GM19455 (cell line): ENCODE data around the gene GRM4.

Experiments
- ATAC-seq: cut with Tn5 transposase; IDR thresholded peaks from one replicate; pipeline ENCODE4 v1.9.1; 2021; ENCODE audit not compliant: unreplicated experiment

Gene GRM4

DNA sequence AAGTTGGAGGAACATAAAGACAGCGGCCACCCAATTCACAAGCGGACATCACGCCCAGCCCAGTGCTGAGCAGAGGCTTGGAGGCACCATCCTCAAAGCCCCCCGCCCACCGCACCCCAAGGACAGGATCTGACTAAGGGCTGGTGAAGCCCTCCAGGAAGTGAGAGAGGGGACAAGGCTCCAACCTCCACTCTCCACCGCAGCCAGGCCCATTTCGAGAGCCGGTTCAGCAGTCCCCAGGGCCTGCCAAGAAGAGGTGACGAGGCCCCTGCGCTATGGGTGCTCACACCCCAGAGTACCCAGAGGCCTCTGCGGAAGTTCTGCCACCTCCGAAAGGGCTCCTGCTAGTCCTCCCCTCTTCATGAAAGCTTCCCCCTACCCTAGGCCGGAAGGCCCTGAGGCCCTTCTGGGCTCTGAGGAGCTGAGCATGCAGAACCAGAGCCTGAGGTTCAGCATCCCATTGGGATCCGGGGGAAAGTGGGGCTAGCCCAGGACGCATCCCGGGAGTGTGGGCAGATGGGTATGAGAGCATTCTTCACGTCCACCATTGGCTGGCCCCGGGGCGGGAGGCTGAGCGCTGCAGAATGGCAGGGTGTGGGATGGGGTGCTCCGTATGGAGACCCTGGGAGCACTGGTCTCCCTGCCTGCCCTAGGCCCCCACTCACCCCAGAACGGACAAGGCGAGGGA, 2.5 kb downstream of the GRM4 start:
- ATAC-seq, result no peak

DNA sequence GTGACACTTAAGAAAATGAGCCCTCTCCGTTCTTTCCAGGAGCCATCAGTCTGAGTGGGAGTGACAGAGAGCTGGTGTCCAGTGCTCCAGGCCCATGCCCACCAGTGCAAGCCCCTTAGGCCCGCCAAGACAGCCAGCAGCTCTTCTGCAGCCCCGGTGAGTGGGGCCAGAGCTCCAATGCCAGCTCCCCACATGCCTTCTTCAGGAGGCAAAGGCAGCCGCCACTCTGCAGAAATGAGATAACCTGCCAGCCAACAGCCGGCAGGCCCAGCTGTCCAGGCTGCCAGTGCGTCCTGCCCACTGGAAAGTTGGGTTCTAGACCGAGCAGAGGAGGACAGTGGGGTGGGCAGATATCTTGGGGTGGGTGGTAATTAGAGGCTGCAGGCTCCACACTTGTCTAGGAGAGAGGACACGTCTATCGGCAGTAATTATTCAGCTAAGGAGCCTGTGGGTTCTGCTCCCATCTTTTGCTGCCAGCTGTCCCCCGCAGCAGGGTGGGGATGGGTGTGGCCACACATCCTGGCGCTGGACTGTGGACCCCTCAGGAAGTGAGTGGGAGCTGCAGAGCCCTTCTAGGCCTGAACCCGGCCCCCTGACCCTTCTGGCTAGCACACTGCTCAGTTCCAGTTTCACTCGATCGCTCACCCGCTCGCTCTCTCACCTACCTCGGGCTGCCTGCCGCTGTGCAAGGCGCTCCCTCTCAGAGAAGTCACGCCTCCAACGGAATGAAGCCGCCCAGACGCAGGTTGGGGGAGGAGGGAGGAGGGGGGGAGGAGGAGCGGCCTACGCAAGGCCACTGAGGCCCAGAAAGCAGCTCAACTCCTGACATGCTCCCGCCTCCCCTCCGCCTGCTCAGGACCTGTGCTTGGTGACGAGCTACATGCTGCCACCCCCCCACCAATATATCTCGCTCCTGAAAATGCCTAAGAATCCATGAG, 3.6 kb downstream of the GRM4 start:
- no peak for ATAC-seq

DNA sequence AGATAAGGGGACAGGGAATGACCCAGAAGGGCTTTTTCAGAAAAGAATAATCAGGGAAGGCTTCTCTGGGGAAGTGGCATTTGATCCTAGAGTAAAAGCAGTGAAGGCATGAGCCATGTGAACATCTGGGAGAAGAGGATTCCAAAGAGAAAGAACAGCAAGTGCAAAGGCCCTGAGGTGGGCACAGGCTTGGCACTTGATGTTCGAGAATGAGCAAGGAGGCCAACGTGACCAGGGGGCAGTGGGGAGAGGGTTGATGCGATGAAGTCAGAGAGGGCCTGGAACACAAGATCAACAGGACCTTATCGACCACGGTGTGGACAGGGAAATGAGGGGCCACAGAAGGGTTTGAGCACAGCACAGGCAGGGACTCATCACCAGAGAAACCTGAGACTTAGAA, 5.8 kb downstream of the GRM4 start:
- no peak for ATAC-seq

DNA sequence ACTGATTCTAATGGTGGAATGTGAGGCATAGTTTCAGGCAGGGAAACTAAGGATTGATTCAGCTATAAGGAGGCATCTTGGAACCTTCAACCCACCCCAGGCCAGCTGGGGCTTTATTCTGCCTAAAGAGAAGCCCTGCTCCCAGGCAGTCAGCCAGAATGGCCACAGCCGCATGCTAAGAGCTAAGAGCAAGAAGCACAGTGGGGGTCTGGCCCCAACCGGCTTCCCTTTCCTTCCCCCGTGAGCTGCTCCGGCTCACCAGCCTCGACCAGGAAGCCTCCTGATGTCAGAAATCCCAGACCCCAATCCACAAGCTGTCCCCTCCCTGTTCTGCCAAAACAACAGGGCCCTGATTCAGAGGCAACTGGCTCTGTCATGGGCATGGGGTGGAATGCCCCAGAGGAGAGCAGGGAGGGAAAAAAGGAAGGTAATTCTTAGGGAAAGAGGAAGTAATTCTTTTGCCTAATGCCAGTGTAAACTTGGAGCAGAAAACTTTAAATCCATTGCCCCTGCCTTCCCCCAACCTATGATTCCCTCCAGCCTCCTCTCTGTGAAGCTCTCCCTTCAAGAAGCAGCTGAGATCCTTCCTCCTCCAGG, 6.9 kb downstream of the GRM4 start:
- ATAC-seq, result no peak

DNA sequence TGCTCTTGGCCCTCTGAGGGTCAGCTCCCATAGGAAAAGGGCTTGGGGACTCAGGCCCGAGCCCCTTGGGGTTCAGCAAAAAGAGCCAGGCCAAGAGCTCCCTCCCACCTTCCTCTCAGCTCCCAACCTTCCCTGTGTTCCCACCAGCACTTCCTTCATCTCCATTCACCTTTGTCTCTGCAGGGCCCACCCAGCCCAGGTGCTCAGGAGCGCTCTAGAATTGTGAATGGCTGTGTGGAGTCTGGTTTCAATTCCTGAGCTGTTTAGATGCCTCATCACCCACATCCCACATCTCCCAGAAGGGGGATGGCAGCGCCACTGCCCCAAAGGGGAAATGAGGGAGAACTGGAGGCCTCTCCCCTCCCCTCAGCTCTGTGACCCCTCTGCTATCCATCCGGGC, 7.7 kb downstream of the GRM4 start:
- ATAC-seq, result no peak

DNA sequence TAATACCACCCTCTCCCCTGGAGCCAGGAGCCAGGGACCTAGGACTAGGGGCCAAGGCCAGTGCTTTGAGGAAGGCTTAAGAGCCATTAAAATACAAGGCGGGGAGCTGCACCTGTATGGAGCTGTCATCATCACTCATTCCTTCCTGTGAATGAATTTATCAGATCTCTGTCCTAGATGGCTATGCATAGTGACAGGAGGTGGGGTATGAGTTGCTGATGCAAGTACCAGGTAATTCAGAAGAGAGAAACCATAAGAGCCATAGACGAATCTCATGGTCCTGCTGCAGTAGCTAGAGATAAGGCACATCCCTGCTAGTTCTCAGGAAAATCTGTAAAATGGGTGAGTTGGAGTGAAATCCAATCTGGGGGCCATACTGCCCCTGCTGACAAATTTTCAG, 10.3 kb downstream of the GRM4 start:
- no peak for ATAC-seq

DNA sequence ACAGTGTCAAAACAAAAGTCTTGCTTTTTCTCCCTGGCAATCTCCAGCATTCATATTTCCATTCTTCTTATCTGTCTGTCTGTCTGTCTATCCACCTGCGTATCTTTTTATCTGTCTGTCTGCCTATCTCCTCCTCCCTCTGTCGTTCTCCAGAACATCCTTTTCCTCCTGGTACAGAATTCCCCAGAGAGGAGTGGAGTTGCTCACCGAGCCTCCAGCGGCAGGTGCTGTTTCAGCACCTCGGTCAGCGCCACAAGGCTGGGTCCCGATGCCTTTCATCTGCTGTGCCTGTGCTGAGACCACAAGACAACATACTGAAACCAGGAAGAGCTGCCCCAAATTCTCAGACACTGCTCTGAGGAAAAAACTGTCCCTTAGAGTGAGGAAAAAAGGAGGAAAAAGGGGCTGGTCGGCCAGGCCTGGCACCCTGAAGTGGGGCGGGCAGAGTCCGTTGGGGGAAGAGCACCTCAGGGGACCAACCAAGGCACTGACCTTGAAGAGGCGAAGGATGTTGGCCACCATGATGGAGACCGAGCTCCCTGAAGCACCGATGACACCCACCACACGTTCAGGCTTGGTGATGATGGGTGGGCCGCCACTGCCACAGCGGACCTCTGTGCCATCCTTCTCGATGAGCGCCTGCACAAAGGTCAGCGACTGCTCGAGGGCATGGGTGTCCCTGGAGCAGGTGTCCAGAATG, 13.3 kb downstream of the GRM4 start:
- no peak for ATAC-seq

DNA sequence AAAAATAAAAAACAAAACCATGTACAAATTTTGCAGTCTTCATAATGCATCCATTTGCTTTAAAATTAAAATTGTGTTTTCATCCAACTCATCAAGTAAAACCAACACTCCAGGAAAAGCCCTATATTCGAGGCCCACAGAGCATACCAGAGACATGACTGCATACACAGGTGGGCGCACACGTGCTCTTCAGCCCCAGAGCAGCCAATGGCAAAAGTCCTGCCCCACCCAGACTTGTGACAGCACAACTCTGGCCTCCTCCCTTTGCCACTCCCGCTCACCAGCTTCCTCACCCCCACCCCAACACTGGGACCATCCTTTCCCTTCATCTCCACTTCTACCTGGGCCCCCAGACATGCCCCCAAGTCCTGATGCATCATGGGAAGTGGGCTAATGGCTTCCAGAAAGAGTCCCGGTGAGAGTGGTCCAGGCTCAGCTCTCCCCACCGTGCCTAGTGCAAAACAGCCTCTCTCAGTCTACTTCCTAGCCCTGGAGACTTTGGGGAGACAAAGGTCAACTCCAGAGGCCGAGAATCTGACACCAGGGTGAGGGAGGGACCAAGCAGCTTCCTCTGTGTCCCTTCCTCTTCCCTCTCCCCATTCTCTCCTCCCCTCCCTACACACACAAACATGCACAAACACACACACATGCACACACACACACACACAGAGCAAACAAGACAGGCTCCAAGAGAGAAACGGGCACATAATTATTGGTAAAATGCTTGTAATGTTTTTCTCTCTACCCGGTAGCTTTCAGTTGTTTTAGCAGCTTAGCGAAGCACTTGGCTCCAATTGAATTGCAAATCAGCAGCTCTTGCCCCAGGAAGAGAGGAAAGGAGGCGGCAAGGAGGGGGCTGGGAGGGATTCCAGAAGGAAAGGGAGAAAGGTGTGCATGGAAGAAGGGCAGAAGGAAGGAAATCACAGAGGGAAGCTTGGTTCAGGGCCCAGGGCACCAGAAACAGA, 14.3 kb downstream of the GRM4 start:
- no peak for ATAC-seq

DNA sequence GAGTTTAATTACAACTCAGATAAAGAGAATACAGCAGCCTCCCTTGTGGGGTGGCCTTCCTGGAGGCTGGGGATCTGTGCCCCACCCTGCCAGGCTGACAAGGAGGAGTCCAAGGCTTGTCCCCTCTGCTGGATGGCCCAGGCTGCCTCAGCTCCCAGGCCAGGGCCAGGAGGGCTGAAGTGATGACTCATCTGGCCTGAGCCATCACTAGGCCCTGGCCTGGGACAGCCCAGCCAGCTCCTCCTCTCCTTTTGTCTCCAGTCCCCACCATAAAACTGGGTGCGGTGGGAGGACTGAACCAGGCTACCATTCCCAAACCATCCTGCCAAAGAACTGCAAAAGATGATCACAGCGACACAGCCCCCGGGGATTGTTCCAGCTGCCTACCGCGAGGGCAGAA, 15.0 kb downstream of the GRM4 start:
- no peak for ATAC-seq

DNA sequence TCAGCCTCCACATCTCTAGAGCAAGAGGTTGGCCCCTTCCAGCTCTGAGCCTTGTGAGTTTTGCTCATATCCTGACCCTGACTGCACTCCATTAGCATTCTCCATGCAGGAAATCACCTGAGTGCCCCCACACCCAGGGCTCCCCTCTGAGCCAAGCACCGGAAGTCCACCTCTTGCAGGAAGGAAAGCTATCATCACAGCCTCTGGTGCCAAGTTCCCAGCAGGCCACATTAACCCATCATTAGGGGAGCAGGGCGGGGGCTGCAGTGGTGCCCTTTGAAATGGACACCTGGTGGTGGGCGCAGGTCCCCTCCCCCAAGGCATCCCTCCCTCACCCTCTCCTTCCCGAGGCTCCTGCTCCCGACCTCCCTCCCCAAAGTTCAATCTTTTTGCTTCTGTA, 16.1 kb downstream of the GRM4 start:
- no peak for ATAC-seq

DNA sequence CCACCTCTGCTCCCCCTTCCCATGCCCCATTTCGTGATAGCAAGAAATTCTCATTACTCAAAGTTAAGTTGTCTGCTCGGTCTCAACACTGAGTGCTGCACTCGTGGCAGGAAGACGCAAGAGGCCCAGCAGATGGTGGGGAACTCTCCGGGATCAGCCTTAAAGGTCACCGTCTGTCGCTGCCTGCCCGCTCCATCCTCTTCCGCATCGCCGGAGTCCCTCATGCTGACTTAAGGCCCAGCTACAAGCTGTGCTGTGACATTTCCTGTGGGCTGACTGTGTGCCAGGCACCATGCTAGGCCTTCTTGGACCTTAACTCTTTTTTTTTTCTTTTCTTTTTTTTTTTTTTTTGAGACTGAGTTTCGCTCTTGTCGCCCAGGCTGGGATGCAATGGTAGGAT, 17.8 kb downstream of the GRM4 start:
- no peak for ATAC-seq

DNA sequence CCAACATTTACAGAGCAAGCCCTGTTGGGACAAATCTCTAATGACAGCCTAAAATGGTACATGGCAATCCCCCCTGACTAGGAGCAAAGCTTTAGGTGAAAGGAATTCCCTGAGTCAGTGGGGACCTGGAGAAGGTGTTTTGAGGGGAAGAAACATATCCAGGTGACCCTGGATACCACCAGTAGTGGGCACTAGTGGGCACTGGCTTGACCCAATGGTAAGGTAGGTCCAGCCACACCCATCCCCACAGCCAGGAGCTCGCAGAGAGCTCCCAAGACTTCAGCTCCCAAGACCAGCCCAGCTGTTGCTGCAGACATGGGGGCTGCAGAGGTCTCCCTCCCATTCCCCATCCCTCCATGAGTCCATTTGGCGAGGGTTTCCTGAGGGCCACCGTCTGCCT, 19.5 kb downstream of the GRM4 start:
- no peak for ATAC-seq

DNA sequence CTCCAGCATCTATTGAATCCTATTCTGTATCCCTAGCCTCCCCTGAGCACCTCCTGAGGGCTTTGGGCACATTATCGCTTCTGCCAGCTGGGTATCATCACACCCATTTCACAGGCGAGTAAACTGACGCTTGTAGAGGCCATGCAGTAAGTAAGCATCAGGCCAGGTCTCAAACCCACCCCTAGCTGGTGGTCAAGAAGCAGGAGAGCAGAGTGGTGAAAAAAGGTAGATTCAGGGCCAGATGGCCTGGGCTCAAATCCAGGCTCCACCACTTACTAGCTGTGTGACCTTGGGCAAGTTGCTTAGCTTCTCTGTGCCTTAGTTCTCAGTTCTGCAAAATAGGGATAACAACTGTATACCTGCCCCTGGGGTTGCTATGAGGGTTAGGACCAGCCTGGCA, 19.9 kb downstream of the GRM4 start:
- no peak for ATAC-seq

DNA sequence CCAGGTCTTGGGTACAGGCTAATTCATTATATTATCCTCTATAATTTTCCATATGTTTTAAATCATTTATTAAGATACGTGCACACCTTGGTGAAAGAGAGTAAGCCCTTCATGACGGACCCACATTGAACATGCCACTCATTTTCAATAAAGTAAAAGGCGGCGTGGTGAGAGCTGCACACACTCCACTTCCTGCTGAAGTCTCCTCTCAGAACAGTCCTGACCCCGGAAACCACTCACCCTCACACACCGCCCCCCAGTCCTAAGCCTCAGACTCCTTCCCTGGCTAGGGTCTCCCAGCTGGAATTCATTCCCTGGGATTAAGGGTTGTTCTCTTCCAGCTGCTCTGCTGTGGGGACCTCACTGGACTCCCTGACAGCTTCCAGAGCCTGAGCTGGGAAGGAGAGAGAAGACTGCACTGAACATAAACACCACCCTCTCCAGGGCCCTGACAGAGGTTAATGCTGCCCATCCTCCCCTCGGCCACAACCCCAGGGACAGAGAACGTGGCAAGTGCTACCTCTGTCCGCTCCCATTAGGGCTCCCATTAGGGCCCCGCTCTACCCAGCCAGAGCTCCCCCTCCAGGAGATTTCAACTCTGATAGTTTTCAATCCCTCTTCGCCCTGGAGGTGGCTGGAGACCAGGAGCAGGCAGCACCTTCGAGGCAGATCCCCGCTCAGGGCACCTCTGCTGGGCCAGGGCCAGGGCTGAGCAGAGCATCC, 24.8 kb downstream of the GRM4 start:
- no peak for ATAC-seq

DNA sequence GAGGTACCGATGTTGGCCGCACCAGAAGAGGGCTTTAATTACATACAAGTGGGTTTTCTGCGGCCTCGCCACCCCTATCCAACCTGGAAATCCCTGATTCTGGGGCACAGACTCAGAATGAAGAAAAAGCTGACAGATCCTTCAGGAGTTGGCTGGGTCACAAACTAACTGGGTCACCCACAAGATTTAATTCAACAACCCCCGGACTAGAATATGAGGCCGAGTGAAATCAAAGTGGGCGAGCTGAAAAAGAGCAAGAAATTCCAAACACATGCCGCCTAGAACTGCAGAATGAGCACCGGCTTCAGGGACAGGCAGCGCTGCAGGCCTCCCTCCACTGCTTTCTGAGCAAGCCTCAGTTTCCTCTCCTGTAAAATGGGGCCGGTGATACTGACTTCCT, 30.0 kb downstream of the GRM4 start:
- ATAC-seq, result no peak

DNA sequence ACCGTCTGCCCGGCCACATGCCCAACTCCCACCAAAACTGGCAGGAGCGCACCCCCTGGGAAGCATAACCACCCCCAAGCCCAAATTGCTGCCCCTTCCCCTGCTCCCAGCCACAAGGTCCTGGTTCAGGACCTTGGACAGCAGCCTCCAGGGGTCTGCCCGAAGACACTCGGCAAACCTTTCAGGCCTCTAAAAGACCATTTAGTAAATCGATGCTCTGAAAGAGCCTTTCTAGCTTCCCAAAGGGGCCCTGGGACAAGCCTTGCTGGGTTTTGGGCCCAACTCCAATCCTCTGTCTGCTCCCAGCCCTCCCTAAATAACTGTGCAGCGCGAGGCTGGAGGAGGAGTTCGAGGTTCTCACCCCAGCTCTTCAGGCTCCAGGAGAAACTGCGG, 30.5 kb downstream of the GRM4 start:
- no peak for ATAC-seq

DNA sequence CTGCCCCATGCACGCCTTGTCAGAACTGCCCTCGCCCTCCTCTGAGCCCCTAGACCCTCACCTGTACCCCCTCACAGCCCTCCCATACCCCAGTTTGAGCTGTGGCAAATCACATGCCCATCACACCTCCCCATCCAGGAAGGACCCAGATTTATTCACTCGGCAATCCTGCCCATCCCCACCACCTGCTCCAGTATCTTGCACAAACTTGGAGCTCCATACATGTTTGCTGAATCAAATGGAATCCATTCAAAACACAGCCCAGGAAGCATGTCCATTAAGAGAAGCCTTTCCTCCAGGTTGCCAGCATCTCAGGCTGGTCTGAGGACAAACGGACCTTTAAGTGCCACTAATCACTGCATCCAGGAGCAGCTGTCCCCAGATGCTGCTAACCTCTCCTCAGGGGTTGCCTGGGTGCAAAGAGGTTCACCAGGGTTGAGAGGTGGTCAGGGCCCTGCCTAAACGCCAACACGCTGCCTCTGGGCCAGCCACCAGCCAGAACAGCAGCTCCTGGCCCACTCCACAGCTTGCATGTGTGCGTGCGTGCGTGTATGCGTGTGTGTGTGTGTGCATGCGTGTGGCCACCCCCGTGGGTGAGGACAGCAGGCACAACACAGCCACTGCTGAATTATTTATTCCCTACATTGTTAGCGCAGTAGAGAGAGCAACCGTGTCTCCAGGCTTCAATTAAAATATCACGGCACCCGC, 31.0 kb downstream of the GRM4 start:
- no peak for ATAC-seq

DNA sequence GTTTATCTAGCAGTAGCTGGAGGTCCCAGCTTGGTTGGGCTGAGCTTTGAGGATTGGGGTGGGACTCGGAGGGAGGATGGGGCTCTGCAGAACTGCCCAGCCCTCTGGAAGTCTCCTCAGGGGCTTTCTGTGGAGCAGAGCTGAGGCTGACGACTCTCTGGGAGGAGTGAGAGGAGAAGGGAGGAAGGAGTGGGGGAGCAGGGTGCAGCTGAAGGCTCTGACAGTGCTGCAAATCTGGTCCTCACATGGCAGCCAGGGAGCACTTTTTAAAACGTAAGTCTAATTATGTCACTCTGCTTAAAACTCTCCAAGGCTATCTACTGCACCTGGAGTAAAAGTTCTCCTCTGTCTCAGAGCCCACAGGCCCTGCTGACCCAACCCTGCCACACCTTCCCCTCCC, 32.4 kb downstream of the GRM4 start:
- no peak for ATAC-seq

DNA sequence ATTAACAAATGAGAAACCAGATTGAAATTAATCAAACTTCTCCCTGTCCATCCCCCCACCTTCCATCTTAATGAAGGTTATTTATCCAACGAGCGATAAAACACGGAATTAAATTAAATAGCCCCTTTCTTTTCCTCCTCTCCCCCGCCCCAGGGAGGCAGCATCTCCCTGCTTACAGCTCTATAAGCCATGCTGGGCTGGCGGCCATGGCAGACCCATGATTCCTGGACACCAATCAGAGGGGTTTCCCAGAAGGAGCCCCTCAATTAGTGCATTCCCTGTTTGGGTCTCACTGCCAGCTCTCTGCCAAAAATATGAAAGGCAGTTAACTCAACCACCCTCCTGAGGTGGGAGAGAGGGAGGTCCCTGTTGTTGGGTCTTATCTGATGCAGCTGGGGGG, 33.8 kb downstream of the GRM4 start:
- ATAC-seq, result no peak
